GM18858 (cell line): ENCODE measurements around the gene SEMA6B.
"Not testable (repeated sequence)": the region's sequence is repeated elsewhere in the genome, so short reads cannot be mapped to it uniquely, and the experiment has no call there.

Source experiments
- ATAC-seq: cut with Tn5 transposase; IDR thresholded peaks from one replicate; pipeline ENCODE4 v1.9.1; 2021; ENCODE audit not compliant: unreplicated experiment

SEMA6B gene

GRCh38 chr19:4573682-4574081 lies 14.2 kb upstream of the SEMA6B start:
- ATAC-seq = no peak

- no peak for ATAC-seq
Observed at GRCh38 chr19:4571305-4571917, 11.9 kb upstream of the SEMA6B start.

- no peak for ATAC-seq
Observed at GRCh38 chr19:4570916-4571304, 11.4 kb upstream of the SEMA6B start.

GRCh38 chr19:4570402-4570801 lies 10.9 kb upstream of the SEMA6B start:
- no peak for ATAC-seq

- ATAC-seq = no peak
Observed at GRCh38 chr19:4568886-4569285, 9.4 kb upstream of the SEMA6B start.

- ATAC-seq = no peak
Observed at GRCh38 chr19:4567584-4568071, 8.1 kb upstream of the SEMA6B start.

GRCh38 chr19:4566402-4567051 lies 7.0 kb upstream of the SEMA6B start:
- ATAC-seq = no peak

- not testable (repeated sequence) for ATAC-seq
Observed at GRCh38 chr19:4563562-4563961, 4.1 kb upstream of the SEMA6B start.

- ATAC-seq = not testable (repeated sequence)
Observed at GRCh38 chr19:4562085-4562484, 2.6 kb upstream of the SEMA6B start.

- ATAC-seq = no peak
Observed at GRCh38 chr19:4557971-4558941, 1.2 kb downstream of the SEMA6B start.

GRCh38 chr19:4557144-4557970 lies 2.1 kb downstream of the SEMA6B start:
- no peak for ATAC-seq

- no peak for ATAC-seq
Observed at GRCh38 chr19:4556597-4557127, 2.8 kb downstream of the SEMA6B start.

- no peak for ATAC-seq
Observed at GRCh38 chr19:4555657-4556561, 3.6 kb downstream of the SEMA6B start.

- no peak for ATAC-seq
Observed at GRCh38 chr19:4554717-4555116, 4.8 kb downstream of the SEMA6B start.

GRCh38 chr19:4553775-4554174 lies 5.7 kb downstream of the SEMA6B start:
- no peak for ATAC-seq

- no peak for ATAC-seq
Observed at GRCh38 chr19:4553092-4553695, 6.3 kb downstream of the SEMA6B start.

GRCh38 chr19:4552525-4552819 lies 7.0 kb downstream of the SEMA6B start:
- ATAC-seq = no peak

- ATAC-seq = no peak
Observed at GRCh38 chr19:4550479-4551050, 8.9 kb downstream of the SEMA6B start.

GRCh38 chr19:4550018-4550417 lies 9.5 kb downstream of the SEMA6B start:
- no peak for ATAC-seq
